Tibial nerve (tissue), 3 donors: ENCODE measurements around the gene SHISAL2A.

Experiments
- CTCF ChIP-seq, 5 experiments: fragments of 200-600 bp in 3 of 5; fragments of 450-650 bp in 2 of 5; sonication (generic) in 3 of 5; IDR thresholded peaks; one replicate each; pipeline ENCODE4 v1.5.1; 2016 to 2019; ENCODE audit warnings: antibody characterized with exemption in 5 of 5, mild to moderate bottlenecking in 3 of 5, moderate library complexity in 2 of 5
- POLR2A ChIP-seq, 2 donors: fragments of 450-650 bp; IDR thresholded peaks; one replicate each; pipeline ENCODE4 v1.6.1; 2017; ENCODE audit warnings: antibody characterized with exemption in 2 of 2, mild to moderate bottlenecking in 2 of 2, moderate library complexity in 2 of 2

GRCh38 chr1:52595061-52595460 is 37.9 kb upstream of the SHISAL2A start:
- TF ChIP-seq CTCF (IDR thresholded peaks at IDR 0.05), result no peak
- TF ChIP-seq POLR2A (IDR thresholded peaks at IDR 0.05), result no peak
